Measurements from ENCODE around the gene MKI67.

Gene MKI67

GRCh38 chr10:128047991-128048818 is 78.0 kb downstream of the MKI67 start:
- Histone ChIP-seq H3K4me1 (no peaks in the 10 kb centered on the region), H3K36me3 (no peaks in the 10 kb centered on the region), H3K27me3 (no peaks in the 10 kb centered on the region), H3K4me3 (ENCODE audit: low read depth, low read length) (no peak overlapping the region), H3K9me3 (no peaks in the 10 kb centered on the region)
- no peak for DNase-seq
- TF ChIP-seq CTCF (IDR thresholded peaks at IDR 0.05; ENCODE audit: low read depth, low read length) = no peak

- no peaks in the 10 kb centered on the region for H3K9me3 ChIP-seq
- no peak for DNase-seq
- TF ChIP-seq CTCF (IDR thresholded peaks at IDR 0.05; ENCODE audit: low read depth, low read length) = no peak
- no peak overlapping the region for H3K4me3 ChIP-seq (ENCODE audit: low read depth, low read length)
- no peaks in the 10 kb centered on the region for H3K36me3 ChIP-seq
- no peaks in the 10 kb centered on the region for H3K27me3 ChIP-seq
- no peaks in the 10 kb centered on the region for H3K4me1 ChIP-seq
These were observed 78.9 kb downstream of the MKI67 start for GRCh38 chr10:128047351-128047750.

GRCh38 chr10:128046953-128047290 is 79.3 kb downstream of the MKI67 start:
- DNase-seq = no peak
- no peak for TF ChIP-seq CTCF (IDR thresholded peaks at IDR 0.05; ENCODE audit: low read depth, low read length)
- Histone ChIP-seq H3K4me1 (no peaks in the 10 kb centered on the region), H3K36me3 (no peaks in the 10 kb centered on the region), H3K9me3 (no peaks in the 10 kb centered on the region), H3K4me3 (ENCODE audit: low read depth, low read length) (no peak overlapping the region), H3K27me3 (no peaks in the 10 kb centered on the region)

All from BE2C (cell line).